Activated CD4-positive, alpha-beta T cell treated with anti-CD3 and anti-CD28 coated beads for 36 hours (primary cell): Measurements from ENCODE around the gene TBL1X. TPM values are rescaled to one million over a fixed set of nuclear protein-coding genes. Genes with fewer than 3 reads are reported as not detected.

Experiments
- ATAC-seq: fragments of 200-7000 bp; cut with Tn5 transposase; one replicate; pipeline ENCODE4 v1.10.0; 2021; ENCODE audit warnings: mild to moderate bottlenecking, moderate library complexity
- CTCF ChIA-PET: fragments of 350-600 bp; sonication (Branson Sonifier 250); formaldehyde crosslinking; loops from one replicate; lab custom pipeline; 2021; ENCODE audit warnings: antibody characterized with exemption; lab: Charles Lee
- POLR2A ChIA-PET: fragments of 350-600 bp; sonication (Branson Sonifier 250); formaldehyde crosslinking; loops from one replicate; lab custom pipeline; 2021; ENCODE audit warnings: antibody characterized with exemption, inconsistent platforms; lab: Charles Lee
- DNase-seq: peaks from one replicate; pipeline ENCODE4 v3.0.0-alpha.2; 2020
- H3K27ac Mint-ChIP-seq: one replicate; pipeline ENCODE4 v1.8.0; 2021; ENCODE audit warnings: mixed read lengths
- H3K27me3 Mint-ChIP-seq: one replicate; pipeline ENCODE4 v1.8.0; 2021; ENCODE audit warnings: mixed read lengths
- H3K36me3 Mint-ChIP-seq: one replicate; pipeline ENCODE4 v1.8.0; 2021; ENCODE audit warnings: low read depth, mixed read lengths
- H3K4me1 Mint-ChIP-seq: one replicate; pipeline ENCODE4 v1.8.0; 2021; ENCODE audit warnings: mixed read lengths
- H3K4me3 Mint-ChIP-seq: one replicate; pipeline ENCODE4 v1.8.0; 2021; ENCODE audit warnings: mild to moderate bottlenecking, moderate library complexity, mixed read lengths
- H3K9me3 Mint-ChIP-seq: one replicate; pipeline ENCODE4 v1.8.0; 2021; ENCODE audit warnings: low read depth, mixed read lengths
- intact Hi-C, 2 experiments: fragments of 100-400 bp; cut with DNase I in 1 of 2; cut with micrococcal nuclease in 1 of 2; formaldehyde crosslinking; loops; one replicate each; pipeline versions ENCODE4 v1.14.2 to v1.15.1; 2022 to 2024; cut with DNase I, micrococcal nuclease
- total RNA-seq, 2 experiments: library from RNA; stranded (reverse); gene quantifications; one replicate each; pipeline ENCODE4 v1.2.3, GENCODE V29; 2021

TBL1X gene
- total RNA-seq, 2 experiments from 2014 or later: 21.2 to 24.2 TPM

DNA sequence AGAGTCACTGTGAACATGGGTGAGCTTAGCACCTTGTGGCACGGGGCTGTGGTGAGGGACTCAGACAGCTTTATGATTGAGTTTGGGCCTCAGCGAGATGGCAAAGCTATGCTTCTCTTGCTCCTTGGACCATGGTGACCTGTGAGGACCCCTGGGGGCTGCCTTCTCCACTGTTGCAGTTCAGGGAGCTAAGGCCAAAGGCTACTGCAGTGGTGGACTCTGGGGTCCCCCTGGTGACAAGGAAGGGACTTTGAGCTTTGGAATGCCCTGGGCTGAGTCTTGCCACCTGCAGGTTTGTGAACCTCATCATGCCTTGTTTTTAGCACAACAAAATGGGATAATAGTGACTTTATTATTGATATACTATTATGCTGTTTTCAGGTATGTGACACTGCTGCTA, 36.5 kb downstream of the TBL1X start:
- no peak overlapping the region for H3K4me3 Mint-ChIP-seq
- ATAC-seq (no peak), DNase-seq (no peak)
- H3K27ac Mint-ChIP-seq: no peak overlapping the region
- peaks cover 41% of the 10 kb centered on the region for H3K36me3 Mint-ChIP-seq
- H3K27me3 Mint-ChIP-seq: no peaks in the 10 kb centered on the region
- peaks cover 2% of the 10 kb centered on the region for H3K9me3 Mint-ChIP-seq
- ChIA-PET CTCF (no interaction called here), POLR2A (no interaction called here)
- no peaks in the 10 kb centered on the region for H3K4me1 Mint-ChIP-seq
- intact Hi-C loops: no loop called here

DNA sequence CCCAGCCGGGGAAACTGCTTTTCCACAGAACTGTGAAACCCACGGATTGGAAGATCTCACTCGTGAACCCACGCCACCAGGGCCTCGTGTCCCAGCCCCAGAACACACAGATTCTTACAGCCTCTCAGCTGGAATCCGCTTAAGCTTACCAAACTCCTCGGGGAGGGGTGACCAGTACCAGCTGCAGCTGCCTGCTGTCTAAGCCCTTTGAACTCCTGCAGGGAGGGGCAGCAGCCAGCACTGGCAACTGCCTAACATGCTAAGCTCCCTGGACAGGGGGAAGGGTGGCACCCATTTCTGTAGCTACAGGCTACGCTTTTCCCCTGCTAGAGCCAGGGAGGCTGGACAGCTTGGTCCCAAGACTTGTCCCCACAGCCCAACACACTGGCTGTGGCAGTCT, 38.4 kb downstream of the TBL1X start:
- peaks cover 2% of the 10 kb centered on the region for H3K9me3 Mint-ChIP-seq
- no peak for ATAC-seq
- H3K4me3 Mint-ChIP-seq: no peak overlapping the region
- H3K27me3 Mint-ChIP-seq: no peaks in the 10 kb centered on the region
- no peak overlapping the region for H3K27ac Mint-ChIP-seq
- intact Hi-C loops: no loop called here
- H3K4me1 Mint-ChIP-seq: no peaks in the 10 kb centered on the region
- peaks cover 50% of the 10 kb centered on the region for H3K36me3 Mint-ChIP-seq
- ChIA-PET POLR2A (no interaction called here), CTCF (no interaction called here)
- no peak for DNase-seq

DNA sequence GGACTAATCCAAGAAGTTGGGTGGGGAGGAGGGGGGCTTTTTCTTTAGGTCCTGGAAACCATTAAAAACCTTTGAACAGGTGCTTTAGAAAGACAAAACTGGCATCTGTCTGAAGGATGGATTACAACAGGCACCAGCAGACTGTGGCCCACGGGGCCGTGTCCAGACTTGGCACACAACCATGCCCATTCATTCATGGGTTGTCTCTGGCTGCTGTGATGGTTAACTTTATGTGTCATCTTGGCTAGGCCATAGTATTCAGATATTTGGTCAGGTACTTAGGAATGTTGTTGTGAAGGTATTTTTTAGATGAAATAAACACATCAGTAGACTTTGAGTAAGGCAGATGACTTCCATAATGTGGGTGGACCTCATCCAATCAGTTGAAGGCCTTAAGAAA, 45.5 kb downstream of the TBL1X start:
- ChIA-PET CTCF (no interaction called here), POLR2A (no interaction called here)
- ATAC-seq (no peak), DNase-seq (no peak)
- Mint-ChIP-seq H3K9me3 (no peaks in the 10 kb centered on the region), H3K27me3 (no peaks in the 10 kb centered on the region), H3K36me3 (peaks cover 44% of the 10 kb centered on the region), H3K4me1 (peaks cover 14% of the 10 kb centered on the region), H3K27ac (no peak overlapping the region), H3K4me3 (no peak overlapping the region)
- intact Hi-C loops: no loop called here

DNA sequence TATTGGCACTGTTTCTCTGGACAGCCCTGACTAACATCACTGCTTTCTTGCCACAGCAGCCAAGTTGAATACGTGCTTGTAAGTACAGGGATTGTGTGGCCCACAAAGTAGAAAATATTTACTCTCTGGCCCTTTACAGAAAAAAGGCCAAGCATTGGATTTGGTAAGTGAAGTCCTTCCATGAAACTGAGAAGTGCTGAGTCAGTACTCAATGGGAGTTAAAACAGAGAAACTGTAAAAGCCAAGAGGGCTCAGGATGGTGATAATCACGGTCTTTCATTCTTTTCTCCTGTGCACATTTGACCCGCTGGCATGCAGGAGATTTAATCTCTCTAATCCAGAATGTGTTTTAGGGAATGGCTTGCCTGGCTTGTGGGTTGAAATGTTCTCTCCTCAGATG, 46.1 kb downstream of the TBL1X start:
- no peak overlapping the region for H3K4me3 Mint-ChIP-seq
- peaks cover 20% of the 10 kb centered on the region for H3K4me1 Mint-ChIP-seq
- POLR2A ChIA-PET: no interaction called here
- H3K27ac Mint-ChIP-seq: no peak overlapping the region
- intact Hi-C loops: no loop called here
- no peaks in the 10 kb centered on the region for H3K9me3 Mint-ChIP-seq
- H3K36me3 Mint-ChIP-seq: peaks cover 39% of the 10 kb centered on the region
- H3K27me3 Mint-ChIP-seq: no peaks in the 10 kb centered on the region
- CTCF ChIA-PET: no interaction called here
- no peak for ATAC-seq
- no peak for DNase-seq

DNA sequence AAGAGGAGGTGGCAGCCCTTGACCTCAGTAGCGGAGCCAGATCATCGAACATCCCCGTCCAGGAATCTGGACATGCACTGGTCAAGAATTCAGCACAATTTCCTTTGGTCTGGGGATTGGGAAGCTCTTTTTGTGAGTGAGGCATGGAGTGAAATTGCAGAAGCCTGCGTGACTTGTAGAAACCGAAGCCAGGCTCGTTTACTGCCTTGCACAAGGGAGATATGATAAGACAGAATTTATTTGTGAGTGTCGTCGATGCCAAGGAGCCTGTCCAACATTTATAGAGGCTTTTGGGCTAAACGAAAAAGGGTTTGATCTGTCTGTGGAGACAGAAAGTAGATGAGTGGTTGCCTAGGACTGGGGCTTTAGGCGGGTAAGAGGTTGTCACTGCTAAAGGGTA, 50.6 kb downstream of the TBL1X start:
- no peak overlapping the region for H3K27ac Mint-ChIP-seq
- peaks cover 26% of the 10 kb centered on the region for H3K4me1 Mint-ChIP-seq
- DNase-seq (no peak), ATAC-seq (no peak)
- intact Hi-C loops: no loop called here
- no peaks in the 10 kb centered on the region for H3K9me3 Mint-ChIP-seq
- H3K27me3 Mint-ChIP-seq: no peaks in the 10 kb centered on the region
- ChIA-PET POLR2A (no interaction called here), CTCF (interaction anchor here (0.7 kb wide), 1 partner anchor 8 kb away, joined by 3 read pairs; no protein-coding TSS in a partner anchor)
- peaks cover 21% of the 10 kb centered on the region for H3K36me3 Mint-ChIP-seq
- no peak overlapping the region for H3K4me3 Mint-ChIP-seq

DNA sequence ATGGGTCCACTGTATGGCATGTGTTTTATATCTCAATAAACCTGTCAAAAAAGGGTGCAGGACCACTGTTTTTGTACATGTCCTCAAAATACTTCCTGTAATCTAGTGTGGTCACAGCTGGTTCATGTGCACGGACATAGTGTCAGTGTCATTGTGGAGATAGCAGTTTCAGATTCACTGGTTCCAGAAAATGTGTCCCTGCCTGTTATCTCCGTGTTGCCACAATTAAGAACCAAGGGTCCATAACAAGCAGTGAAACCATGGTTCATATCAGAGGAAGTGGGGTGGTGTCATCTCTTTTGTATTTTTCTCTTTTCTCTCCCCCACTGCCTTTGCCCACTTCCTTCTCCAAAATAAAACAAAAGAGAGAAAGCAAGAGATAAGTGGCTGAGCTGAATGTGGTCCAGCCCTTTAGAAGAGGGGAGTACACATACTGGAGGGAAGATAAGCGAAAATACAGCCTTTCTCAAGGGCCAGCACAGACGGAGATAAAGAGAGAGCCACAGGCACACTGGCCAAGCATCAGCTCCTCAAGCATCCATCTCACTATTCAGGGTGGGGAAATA, 51.2 kb downstream of the TBL1X start:
- POLR2A ChIA-PET: no interaction called here
- peak overlapping the region; percentile 31 for H3K27ac Mint-ChIP-seq
- no peaks in the 10 kb centered on the region for H3K27me3 Mint-ChIP-seq
- CTCF ChIA-PET: interaction anchor here (0.7 kb wide), 1 partner anchor 9 kb away, joined by 3 read pairs; no protein-coding TSS in a partner anchor
- no peak overlapping the region for H3K4me3 Mint-ChIP-seq
- H3K4me1 Mint-ChIP-seq: peaks cover 29% of the 10 kb centered on the region
- peaks cover 19% of the 10 kb centered on the region for H3K36me3 Mint-ChIP-seq
- ATAC-seq (peak; percentile 36), DNase-seq (no peak)
- intact Hi-C loops: no loop called here
- no peaks in the 10 kb centered on the region for H3K9me3 Mint-ChIP-seq

DNA sequence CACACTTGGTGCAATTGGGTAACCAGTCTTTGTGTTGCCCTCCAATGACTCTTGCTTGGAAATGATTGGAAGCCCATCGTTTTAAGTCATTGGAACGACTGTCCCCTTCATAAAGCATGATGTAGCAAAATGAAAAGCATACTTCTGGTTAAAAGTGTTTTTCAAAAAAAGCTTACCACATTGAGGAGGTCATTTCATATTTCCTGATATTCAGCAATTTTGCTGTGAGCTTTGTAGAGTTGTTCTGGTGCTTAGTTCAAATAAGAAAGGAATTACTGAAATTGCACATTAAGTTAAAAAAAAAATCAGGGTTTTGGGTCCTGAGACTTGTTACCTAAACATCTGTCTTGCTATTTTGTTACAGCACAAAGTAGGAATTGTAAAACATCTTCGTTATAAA, 51.8 kb downstream of the TBL1X start:
- ATAC-seq (no peak), DNase-seq (no peak)
- POLR2A ChIA-PET: no interaction called here
- Mint-ChIP-seq H3K9me3 (no peaks in the 10 kb centered on the region), H3K4me1 (peaks cover 29% of the 10 kb centered on the region), H3K27ac (no peak overlapping the region), H3K27me3 (no peaks in the 10 kb centered on the region), H3K4me3 (no peak overlapping the region), H3K36me3 (peaks cover 16% of the 10 kb centered on the region)
- intact Hi-C loops: no loop called here
- CTCF ChIA-PET: no interaction called here

DNA sequence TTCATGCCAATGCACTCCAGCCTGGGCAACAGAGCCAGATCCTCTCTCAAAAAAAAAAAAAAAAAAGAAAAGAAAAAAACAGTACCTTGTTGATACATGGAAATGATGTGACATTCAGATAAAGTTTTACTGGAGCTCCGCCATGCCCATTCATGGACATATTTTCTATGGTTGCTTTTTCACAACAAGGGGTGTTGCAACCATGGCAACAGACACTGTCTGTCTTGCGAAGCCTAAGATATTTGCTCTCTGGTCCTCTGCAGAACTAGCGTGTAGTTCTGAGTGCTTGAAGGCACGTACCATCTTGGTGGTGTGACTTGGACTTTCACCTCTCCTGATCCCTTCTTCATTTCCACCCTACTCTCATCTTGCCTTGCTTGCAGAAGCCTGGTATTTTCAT, 53.2 kb downstream of the TBL1X start:
- CTCF ChIA-PET: interaction anchor here (0.7 kb wide), 1 partner anchor 193 kb away, joined by 3 read pairs; no protein-coding TSS in a partner anchor

DNA sequence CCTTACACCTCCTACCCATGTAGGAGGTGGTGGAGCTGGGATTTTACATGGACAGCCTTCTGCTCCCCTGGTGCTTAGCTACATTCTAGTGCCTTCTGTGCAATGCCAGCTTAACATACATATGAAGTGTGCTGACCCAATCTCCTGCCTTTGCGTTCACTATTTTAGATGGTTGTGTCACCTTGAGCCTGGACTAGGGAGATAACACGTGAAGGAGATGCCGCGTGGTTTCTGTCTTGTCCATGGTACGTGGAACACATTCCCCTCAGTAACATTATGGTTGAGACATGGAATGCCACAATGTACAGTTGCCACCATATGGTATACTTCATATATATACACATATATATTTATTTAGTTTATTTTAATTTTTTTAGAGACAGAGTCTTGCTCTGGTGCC, 54.0 kb downstream of the TBL1X start:
- Mint-ChIP-seq H3K9me3 (no peaks in the 10 kb centered on the region), H3K27ac (no peak overlapping the region), H3K27me3 (no peaks in the 10 kb centered on the region), H3K36me3 (peaks cover 7% of the 10 kb centered on the region), H3K4me3 (no peak overlapping the region), H3K4me1 (peaks cover 34% of the 10 kb centered on the region)
- DNase-seq: no peak
- ATAC-seq: no peak
- ChIA-PET CTCF (no interaction called here), POLR2A (no interaction called here)
- intact Hi-C loops: no loop called here

More for the DNA sequence above, 53.2 kb downstream of the TBL1X start:
- Mint-ChIP-seq H3K27ac (no peak overlapping the region), H3K27me3 (no peaks in the 10 kb centered on the region), H3K36me3 (peaks cover 12% of the 10 kb centered on the region), H3K4me3 (no peak overlapping the region), H3K4me1 (peaks cover 34% of the 10 kb centered on the region), H3K9me3 (no peaks in the 10 kb centered on the region)
- ATAC-seq (no peak), DNase-seq (no peak)
- POLR2A ChIA-PET: no interaction called here
- intact Hi-C loops: no loop called here

DNA sequence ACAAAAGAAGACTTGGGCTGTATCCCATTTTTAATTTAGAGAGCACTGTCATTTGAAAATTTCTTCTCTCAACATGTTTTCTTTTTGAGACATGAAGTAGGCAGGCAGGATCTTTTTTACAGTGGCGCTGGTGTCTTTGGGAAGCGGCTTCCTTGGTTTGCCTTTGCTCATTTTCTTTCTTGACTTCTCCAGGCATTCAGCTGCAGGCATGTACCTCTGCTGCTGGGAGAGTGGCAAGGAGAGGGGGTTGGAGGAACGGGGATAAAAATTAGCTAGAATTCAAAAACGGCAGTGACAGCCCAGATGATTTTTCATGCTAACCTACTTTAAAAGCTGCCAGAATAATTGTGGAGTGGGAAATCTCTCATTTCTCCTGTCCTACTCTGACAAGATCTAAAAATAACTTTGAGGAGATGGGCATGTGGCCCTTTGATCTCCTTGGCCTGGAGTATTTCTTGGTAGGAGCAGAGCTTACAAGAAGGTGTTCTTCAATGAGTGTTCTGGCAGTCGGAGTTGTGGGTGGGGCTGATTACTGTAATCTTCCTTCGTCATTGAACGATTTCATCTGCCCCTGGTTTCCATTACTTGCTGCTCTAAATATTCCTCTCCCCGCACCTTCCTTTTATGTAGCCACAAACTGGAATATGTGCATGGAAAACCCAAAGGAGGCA, 54.8 kb downstream of the TBL1X start:
- POLR2A ChIA-PET: no interaction called here
- Mint-ChIP-seq H3K9me3 (no peaks in the 10 kb centered on the region), H3K4me1 (peaks cover 34% of the 10 kb centered on the region), H3K27ac (no peak overlapping the region), H3K27me3 (no peaks in the 10 kb centered on the region), H3K36me3 (peaks cover 6% of the 10 kb centered on the region), H3K4me3 (no peak overlapping the region)
- DNase-seq (no peak), ATAC-seq (no peak)
- CTCF ChIA-PET: no interaction called here
- intact Hi-C loops: no loop called here

DNA sequence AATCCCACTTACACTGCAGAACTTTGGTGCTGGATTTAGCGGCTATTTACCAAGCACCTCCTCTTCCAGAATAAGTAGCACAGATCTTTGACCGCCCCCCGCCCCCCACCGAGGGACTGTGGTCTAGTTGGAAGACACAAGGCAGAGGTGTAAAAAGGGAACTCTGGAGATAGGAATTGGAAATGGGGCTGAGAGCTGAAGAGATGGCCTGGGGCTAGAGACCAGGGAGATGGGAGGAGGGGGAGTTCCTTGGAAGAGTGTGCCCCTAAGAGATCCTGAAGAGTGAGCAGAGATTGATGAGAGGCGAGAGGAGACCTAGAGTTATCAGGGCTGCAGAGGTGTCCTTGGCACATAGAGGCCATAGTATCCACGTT, 55.3 kb downstream of the TBL1X start:
- peaks cover 6% of the 10 kb centered on the region for H3K36me3 Mint-ChIP-seq
- intact Hi-C loops: no loop called here
- DNase-seq: no peak
- H3K4me3 Mint-ChIP-seq: no peak overlapping the region
- no peak overlapping the region for H3K27ac Mint-ChIP-seq
- ATAC-seq: no peak
- CTCF ChIA-PET: no interaction called here
- H3K9me3 Mint-ChIP-seq: no peaks in the 10 kb centered on the region
- POLR2A ChIA-PET: no interaction called here
- H3K27me3 Mint-ChIP-seq: no peaks in the 10 kb centered on the region
- peaks cover 34% of the 10 kb centered on the region for H3K4me1 Mint-ChIP-seq

DNA sequence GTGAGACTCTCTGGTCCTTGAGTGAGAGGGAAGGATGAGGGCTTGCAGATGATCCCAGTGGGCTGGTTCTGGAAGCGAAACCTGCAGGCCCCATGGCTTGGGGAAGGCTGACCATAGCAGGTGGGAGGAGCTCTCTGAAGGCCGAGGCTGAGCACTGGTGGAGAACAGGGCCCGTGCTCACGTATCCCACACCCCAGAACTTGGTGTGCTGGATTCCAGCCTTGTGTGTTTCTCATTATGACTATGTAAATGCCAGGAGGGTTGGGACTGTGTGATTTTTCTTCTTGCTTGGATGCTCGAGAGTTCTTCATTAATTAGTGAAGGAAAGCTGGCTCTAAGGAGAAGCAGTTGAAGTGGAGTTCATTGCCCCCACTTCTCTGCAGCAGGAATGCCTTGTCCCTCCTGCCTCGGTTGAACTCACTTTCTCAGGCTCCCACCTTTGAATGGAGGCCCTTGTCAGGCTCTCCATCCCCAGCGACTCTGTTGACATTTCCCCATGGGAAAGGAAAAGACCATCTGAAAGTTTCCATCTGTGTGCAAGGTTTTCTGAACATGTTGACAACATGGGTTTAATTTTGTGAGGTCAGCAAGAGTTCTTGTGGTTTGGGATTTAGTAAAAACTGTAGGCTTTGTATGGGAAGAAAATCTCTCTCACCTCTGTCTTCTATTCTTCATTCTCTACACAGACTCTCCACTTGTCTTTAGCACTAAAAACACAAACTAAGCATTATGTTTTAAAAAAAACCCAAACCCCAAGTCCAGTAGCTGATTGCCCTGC, 57.7 kb downstream of the TBL1X start:
- peaks cover 33% of the 10 kb centered on the region for H3K4me1 Mint-ChIP-seq
- POLR2A ChIA-PET: no interaction called here
- DNase-seq: no peak
- H3K27ac Mint-ChIP-seq: no peak overlapping the region
- no peaks in the 10 kb centered on the region for H3K9me3 Mint-ChIP-seq
- no peaks in the 10 kb centered on the region for H3K27me3 Mint-ChIP-seq
- no peak for ATAC-seq
- peaks cover 3% of the 10 kb centered on the region for H3K36me3 Mint-ChIP-seq
- CTCF ChIA-PET: interaction anchor here (0.9 kb wide), 1 partner anchor 32 kb away, joined by 3 read pairs; no protein-coding TSS in a partner anchor
- no peak overlapping the region for H3K4me3 Mint-ChIP-seq
- intact Hi-C loops: no loop called here
